Measurements from ENCODE around the gene ARL5A. TPM values are rescaled to one million over a fixed set of nuclear protein-coding genes. Genes with fewer than 3 reads are reported as not detected.

ARL5A gene
- total RNA-seq, 2 donors from 2014 or later: 44.1 to 133 TPM

DNA sequence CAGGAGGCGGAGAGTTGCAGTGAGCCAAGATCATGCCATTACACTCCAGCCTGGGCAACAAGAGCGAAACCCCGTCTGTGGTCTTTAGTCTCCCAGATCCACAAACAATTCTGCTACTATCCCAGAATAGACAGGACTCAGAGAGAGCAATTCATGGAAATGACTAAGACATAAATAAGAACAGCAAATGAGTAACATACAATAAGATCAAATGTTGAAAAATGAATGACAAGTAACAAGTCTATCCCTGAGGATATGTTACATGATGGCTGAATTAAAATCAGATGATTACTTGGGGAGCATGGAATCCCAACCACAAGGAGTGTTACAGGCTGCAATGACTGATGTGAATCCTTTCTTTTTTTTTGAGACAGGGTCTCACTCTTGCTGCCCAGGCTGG lies 10.3 kb downstream of the ARL5A start:
- Histone ChIP-seq H3K27ac (no peak overlapping the region), H3K4me1 (ENCODE audit: control insufficient read depth in 1 of 2, low read depth in 2 of 2) (peaks cover 11 to 16% of the 10 kb centered on the region in 2 donors), H3K27me3 (replicated peaks; ENCODE audit: insufficient read depth) (no peaks in the 10 kb centered on the region), H3K9me3 (no peaks in the 10 kb centered on the region), H3K4me3 (no peak overlapping the region), H3K36me3 (no peaks in the 10 kb centered on the region)
- TF ChIP-seq, protein P1, sequence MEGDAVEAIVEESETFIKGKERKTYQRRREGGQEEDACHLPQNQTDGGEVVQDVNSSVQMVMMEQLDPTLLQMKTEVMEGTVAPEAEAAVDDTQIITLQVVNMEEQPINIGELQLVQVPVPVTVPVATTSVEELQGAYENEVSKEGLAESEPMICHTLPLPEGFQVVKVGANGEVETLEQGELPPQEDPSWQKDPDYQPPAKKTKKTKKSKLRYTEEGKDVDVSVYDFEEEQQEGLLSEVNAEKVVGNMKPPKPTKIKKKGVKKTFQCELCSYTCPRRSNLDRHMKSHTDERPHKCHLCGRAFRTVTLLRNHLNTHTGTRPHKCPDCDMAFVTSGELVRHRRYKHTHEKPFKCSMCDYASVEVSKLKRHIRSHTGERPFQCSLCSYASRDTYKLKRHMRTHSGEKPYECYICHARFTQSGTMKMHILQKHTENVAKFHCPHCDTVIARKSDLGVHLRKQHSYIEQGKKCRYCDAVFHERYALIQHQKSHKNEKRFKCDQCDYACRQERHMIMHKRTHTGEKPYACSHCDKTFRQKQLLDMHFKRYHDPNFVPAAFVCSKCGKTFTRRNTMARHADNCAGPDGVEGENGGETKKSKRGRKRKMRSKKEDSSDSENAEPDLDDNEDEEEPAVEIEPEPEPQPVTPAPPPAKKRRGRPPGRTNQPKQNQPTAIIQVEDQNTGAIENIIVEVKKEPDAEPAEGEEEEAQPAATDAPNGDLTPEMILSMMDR (IDR thresholded peaks at IDR 0.05): no peak
- DNase-seq (ENCODE audit: low spot score) (no peak), ATAC-seq (ENCODE audit: insufficient number of reproducible peaks, low FRiP score, low read depth) (no peak)

DNA sequence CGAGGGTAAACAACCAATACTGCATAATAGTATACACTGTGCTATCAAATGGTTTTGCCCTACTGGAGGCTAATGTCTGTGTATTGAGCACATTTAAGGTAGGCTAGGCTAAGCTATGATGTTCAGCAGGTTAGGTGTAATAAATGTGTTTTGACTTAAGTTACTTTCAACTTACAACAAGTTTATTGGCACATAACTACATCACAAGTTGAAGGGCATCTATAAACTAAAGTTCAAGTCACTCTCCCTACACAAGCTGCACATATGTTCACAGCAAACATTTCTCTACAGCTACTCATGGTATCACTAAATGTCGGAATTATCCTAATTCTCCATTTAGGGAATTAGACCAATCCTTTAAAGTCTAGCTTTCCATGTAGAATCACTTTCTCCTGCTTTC lies 11.4 kb downstream of the ARL5A start:
- no peak overlapping the region for H3K4me3 ChIP-seq
- H3K9me3 ChIP-seq: no peaks in the 10 kb centered on the region
- peaks cover 8% of the 10 kb centered on the region in 2 donors for H3K4me1 ChIP-seq (ENCODE audit: control insufficient read depth in 1 of 2, low read depth in 2 of 2)
- TF ChIP-seq, protein P1 (IDR thresholded peaks at IDR 0.05): no peak
- no peaks in the 10 kb centered on the region for H3K27me3 ChIP-seq (replicated peaks; ENCODE audit: insufficient read depth)
- no peak for DNase-seq (ENCODE audit: low spot score)
- H3K36me3 ChIP-seq: peaks cover 4% of the 10 kb centered on the region
- ATAC-seq (ENCODE audit: insufficient number of reproducible peaks, low FRiP score, low read depth): no peak
- no peak overlapping the region for H3K27ac ChIP-seq

DNA sequence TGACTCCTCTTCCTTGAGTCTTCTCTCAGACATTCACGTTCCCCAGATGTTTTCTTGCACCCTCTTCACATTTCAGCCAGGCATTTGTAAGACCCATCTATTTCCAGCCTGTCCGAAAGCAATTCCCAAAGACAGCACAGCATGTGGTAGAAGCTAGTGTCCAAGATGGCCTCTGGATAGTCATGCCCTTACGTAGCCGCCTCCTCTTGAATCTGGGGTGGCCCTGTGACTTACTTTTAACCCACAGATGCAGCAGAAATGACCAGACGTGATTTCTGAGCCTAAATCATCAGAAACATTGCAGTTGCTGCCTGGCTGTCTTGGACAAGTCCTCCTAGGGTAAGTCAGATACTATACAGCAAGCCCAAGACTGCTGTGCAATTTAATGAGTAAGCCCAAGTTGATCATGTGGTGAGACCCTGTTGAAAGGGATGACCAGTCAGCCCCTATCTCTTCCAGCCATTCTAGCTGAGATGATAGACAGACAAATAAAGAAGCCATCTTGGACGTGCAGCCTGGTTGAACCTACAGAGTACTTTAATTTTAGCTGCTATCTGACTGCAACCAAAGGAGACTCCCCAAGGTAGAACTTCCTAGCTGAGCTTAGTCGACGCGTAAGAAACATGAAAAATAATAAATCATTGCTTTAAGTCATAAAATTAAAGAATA lies 12.3 kb downstream of the ARL5A start:
- H3K36me3 ChIP-seq: peaks cover 9% of the 10 kb centered on the region
- H3K4me1 ChIP-seq (ENCODE audit: control insufficient read depth in 1 of 2, low read depth in 2 of 2): peaks cover 8% of the 10 kb centered on the region in 2 donors
- H3K27ac ChIP-seq: no peak overlapping the region
- H3K9me3 ChIP-seq: no peaks in the 10 kb centered on the region
- no peak overlapping the region for H3K4me3 ChIP-seq
- TF ChIP-seq, protein P1 (IDR thresholded peaks at IDR 0.05): no peak
- DNase-seq (ENCODE audit: low spot score): no peak
- ATAC-seq (ENCODE audit: insufficient number of reproducible peaks, low FRiP score, low read depth): no peak
- H3K27me3 ChIP-seq (replicated peaks; ENCODE audit: insufficient read depth): no peaks in the 10 kb centered on the region

DNA sequence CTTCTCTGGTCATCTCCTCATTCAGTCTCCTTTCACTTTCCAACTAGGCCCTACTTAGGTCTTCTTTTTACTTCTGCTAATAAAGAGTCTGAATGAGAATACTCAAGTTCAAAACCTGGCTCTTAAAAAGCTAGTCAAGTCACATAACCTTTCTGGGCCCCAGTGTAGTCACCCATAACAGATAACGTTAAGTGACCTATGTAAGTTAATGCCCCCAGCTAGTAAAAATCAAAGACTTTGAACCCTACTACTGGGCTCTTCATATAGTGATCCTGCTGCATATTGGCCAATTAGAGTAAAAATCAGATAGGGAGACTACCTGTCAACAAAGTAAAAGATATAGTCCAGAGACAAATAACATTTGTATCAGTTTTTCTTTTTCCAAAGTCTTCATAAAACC lies 17.7 kb downstream of the ARL5A start:
- no peak for DNase-seq (ENCODE audit: low spot score)

DNA sequence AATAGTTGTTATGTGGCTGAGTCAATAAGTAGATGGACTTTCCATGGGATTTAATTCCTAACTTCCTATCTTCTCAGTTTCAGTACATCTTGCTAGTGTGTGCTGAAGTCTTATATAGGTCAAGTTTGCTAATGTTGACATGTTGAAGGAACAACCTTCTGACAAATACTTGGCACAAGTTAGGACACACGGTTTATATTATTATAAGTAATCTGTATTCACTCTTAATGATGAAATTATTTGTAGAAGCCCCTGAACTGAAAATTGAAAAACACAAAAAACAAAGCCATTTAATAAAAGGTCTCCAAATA lies 19.2 kb downstream of the ARL5A start:
- TF ChIP-seq, protein P1 (IDR thresholded peaks at IDR 0.05): no peak
- no peak for ATAC-seq (ENCODE audit: insufficient number of reproducible peaks, low FRiP score, low read depth)
- H3K36me3 ChIP-seq: peaks cover 24% of the 10 kb centered on the region

More for the DNA sequence above, 17.7 kb downstream of the ARL5A start:
- TF ChIP-seq, protein P1 (IDR thresholded peaks at IDR 0.05): no peak
- no peaks in the 10 kb centered on the region for H3K9me3 ChIP-seq
- no peak for ATAC-seq (ENCODE audit: insufficient number of reproducible peaks, low FRiP score, low read depth)
- H3K27ac ChIP-seq: no peak overlapping the region
- H3K36me3 ChIP-seq: peaks cover 21% of the 10 kb centered on the region
- H3K4me3 ChIP-seq: no peak overlapping the region
- H3K27me3 ChIP-seq (replicated peaks; ENCODE audit: insufficient read depth): no peaks in the 10 kb centered on the region
- H3K4me1 ChIP-seq (ENCODE audit: control insufficient read depth in 1 of 2, low read depth in 2 of 2): peaks cover 4 to 12% of the 10 kb centered on the region in 2 donors

More for the DNA sequence above, 19.2 kb downstream of the ARL5A start:
- H3K27ac ChIP-seq: no peak overlapping the region
- H3K9me3 ChIP-seq: no peaks in the 10 kb centered on the region
- H3K4me1 ChIP-seq (ENCODE audit: control insufficient read depth in 1 of 2, low read depth in 2 of 2): peaks cover 4 to 12% of the 10 kb centered on the region in 2 donors
- no peak for DNase-seq (ENCODE audit: low spot score)
- H3K4me3 ChIP-seq: no peak overlapping the region
- no peaks in the 10 kb centered on the region for H3K27me3 ChIP-seq (replicated peaks; ENCODE audit: insufficient read depth)
